NB4 (cell line): ENCODE measurements around the gene BHLHE41.

Source experiments
- CTCF ChIP-seq: IDR thresholded peaks from one replicate; pipeline ENCODE4 v1.5.1; 2012; ENCODE audit warnings: low read depth, low read length
- MAX ChIP-seq: IDR thresholded peaks from 2 replicates; pipeline ENCODE4 v1.6.1; 2011; ENCODE audit warnings: low read depth, low read length
- POLR2A ChIP-seq: IDR thresholded peaks from 2 replicates; pipeline ENCODE4 v1.6.1; 2011; ENCODE audit warnings: mild to moderate bottlenecking; ENCODE audit not compliant: insufficient read length; ENCODE audit errors: extremely low read depth

GRCh38 chr12:26112232-26112631 lies 12.6 kb downstream of the BHLHE41 start:
- no peak for TF ChIP-seq MAX
- no peak for TF ChIP-seq CTCF
- TF ChIP-seq POLR2A, result no peak
